Measurements from ENCODE around the gene DLL3.
"Not testable (repeated sequence)": the region's sequence is repeated elsewhere in the genome, so short reads cannot be mapped to it uniquely, and the experiment has no call there.

Gene DLL3

GRCh38 chr19:39498798-39499642, at the start of gene DLL3:
DLL3 (plus strand) TSS chr19:39498947; CDS start chr19:39498975, 28 bp downstream.
- DNase-seq = peak; percentile 65

GRCh38 chr19:39449116-39449797, 49.5 kb upstream of the DLL3 start:
- DNase-seq = no peak

- not testable (repeated sequence) for DNase-seq
Measured at GRCh38 chr19:39451257-39451656, 47.5 kb upstream of the DLL3 start.

GRCh38 chr19:39463403-39463802, 35.3 kb upstream of the DLL3 start:
- DNase-seq = no peak

GRCh38 chr19:39465956-39466747, 32.6 kb upstream of the DLL3 start:
- no peak for DNase-seq

- DNase-seq = no peak
Measured at GRCh38 chr19:39467941-39468340, 30.8 kb upstream of the DLL3 start.

- DNase-seq = no peak
Measured at GRCh38 chr19:39469036-39469435, 29.7 kb upstream of the DLL3 start.

- no peak for DNase-seq
Measured at GRCh38 chr19:39469567-39469966, 29.2 kb upstream of the DLL3 start.

GRCh38 chr19:39470724-39471339, 27.9 kb upstream of the DLL3 start:
- no peak for DNase-seq

GRCh38 chr19:39471756-39472536, 26.8 kb upstream of the DLL3 start:
- no peak for DNase-seq

- no peak for DNase-seq
Measured at GRCh38 chr19:39472746-39473442, 25.9 kb upstream of the DLL3 start.

GRCh38 chr19:39473443-39473960, 25.2 kb upstream of the DLL3 start:
- no peak for DNase-seq

- DNase-seq = peak; percentile 87
Measured at GRCh38 chr19:39474139-39474620, 24.6 kb upstream of the DLL3 start.

GRCh38 chr19:39475748-39476147, 23.0 kb upstream of the DLL3 start:
- no peak for DNase-seq

GRCh38 chr19:39479319-39479801, 19.4 kb upstream of the DLL3 start:
- DNase-seq = not testable (repeated sequence)

GRCh38 chr19:39479916-39480315, 18.8 kb upstream of the DLL3 start:
- DNase-seq = no peak

- peak; percentile 99 for DNase-seq
Measured at GRCh38 chr19:39480337-39481228, 18.2 kb upstream of the DLL3 start, which contains the start of gene TIMM50. TIMM50 (plus strand) TSS chr19:39480838; CDS start chr19:39480854, 16 bp downstream.

- DNase-seq = no peak
Measured at GRCh38 chr19:39481229-39481545, 17.6 kb upstream of the DLL3 start.

GRCh38 chr19:39481676-39482075, 17.1 kb upstream of the DLL3 start:
- DNase-seq = no peak

GRCh38 chr19:39483141-39483540, 15.6 kb upstream of the DLL3 start:
- DNase-seq = no peak
